Motor neuron (in vitro differentiated cells): Measurements from ENCODE around the gene SHCBP1L. TPM values are rescaled to one million over a fixed set of nuclear protein-coding genes. Genes with fewer than 3 reads are reported as not detected.

Source experiments
- ATAC-seq, 8 experiments: fragments of 200-7000 bp; cut with Tn5 transposase; replicated peaks in 6 of 8; 2 replicates each; pipeline ENCODE4 v1.8.0; 2021; ENCODE audit warnings: mild to moderate bottlenecking in 8 of 8, moderate library complexity in 8 of 8
- H3K27ac ChIP-seq, 2 donors: fragments of 250-450 bp; sonication (Bioruptor Pico); 2 replicates each; pipeline ENCODE4 v1.9.0; 2021; ENCODE audit warnings: antibody characterized with exemption in 2 of 2, mild to moderate bottlenecking in 2 of 2, moderate library complexity in 1 of 2
- H3K4me1 ChIP-seq, 2 donors: fragments of 250-450 bp; sonication (Bioruptor Pico); replicated peaks in 1 of 2; 2 replicates each; pipeline ENCODE4 v1.6.1; 2021; ENCODE audit warnings: antibody characterized with exemption in 2 of 2, mild to moderate bottlenecking in 2 of 2, moderate library complexity in 1 of 2
- H3K4me3 ChIP-seq, 5 donors: fragments of 250-450 bp; sonication (Bioruptor Pico); 2 replicates each; pipeline ENCODE4 v1.9.0; 2021; ENCODE audit warnings: antibody characterized with exemption in 5 of 5, mild to moderate bottlenecking in 5 of 5, moderate library complexity in 4 of 5
- WGBS, 10 experiments: fragments of 450-650 bp; shearing (Covaris generic); methylation state at CpG; one replicate each; pipeline ENCODE4 v1.0.0; 2022; 5-methylcytosine and 5-hydroxymethylcytosine counted together
- in situ Hi-C, 9 experiments: fragments of 400-800 bp; cut with MboI; loops; one replicate each; pipeline ENCODE4 v1.15.0; 2021; ENCODE audit warnings: low sequenced_read_pairs in 9 of 9, low pct_unique_long_range_greater_than_20kb in 2 of 9; ENCODE audit not compliant: unreplicated experiment in 9 of 9
- total RNA-seq, 8 experiments: library from RNA; unstranded; fragments of 300-600 nt; gene quantifications; 2 replicates each; pipeline versions ENCODE4 v1.2.3 to v1.2.4, GENCODE V29; 2022

The SHCBP1L gene
- total RNA-seq = under 1 TPM in 1 of 8 experiments, not detected in 7; 0.47 TPM

GRCh38 chr1:182952677-182953444 is at the start of gene SHCBP1L:
Gene SHCBP1L, minus strand, starts transcription at chr1:182953166. Its CDS starts 33 bp downstream, at chr1:182953133.
- WGBS, 10 experiments = 0 to 99% (median 92%) methylated on average over 1 to 18 of the region's 79 CpGs; no CpG with 5 or more reads in 4 of the 10 experiments
- ATAC-seq = no peak
- Histone ChIP-seq H3K27ac (no peak within 1 kb of the TSS), H3K4me3 (no peak within 1 kb of the TSS), H3K4me1 (no peaks in the 10 kb centered on the region)
- in situ Hi-C loops = loop anchor here in 2 of 9 experiments (25.0 kb wide), 2 partner anchors 159 to 284 kb away; no protein-coding TSS in a partner anchor

GRCh38 chr1:183002267-183002666 is 49.3 kb upstream of the SHCBP1L start:
- in situ Hi-C loops = no loop called here
- no peak overlapping the region for H3K27ac ChIP-seq
- ATAC-seq = no peak
- no peak overlapping the region for H3K4me3 ChIP-seq
- H3K4me1 ChIP-seq = no peaks in the 10 kb centered on the region

- H3K4me1 ChIP-seq = no peaks in the 10 kb centered on the region
- peak in 1 of 8 experiments; percentile 31 for ATAC-seq
- H3K4me3 ChIP-seq = no peak overlapping the region
- in situ Hi-C loops = no loop called here
- WGBS, 10 experiments = 27 to 100% (median 85%) methylated on average over 1 to 4 of the region's 4 CpGs
- no peak overlapping the region for H3K27ac ChIP-seq
These were observed 47.4 kb upstream of the SHCBP1L start for GRCh38 chr1:183000167-183000962.

- ATAC-seq = no peak
- H3K4me1 ChIP-seq = no peaks in the 10 kb centered on the region
- no peak overlapping the region for H3K27ac ChIP-seq
- no peak overlapping the region for H3K4me3 ChIP-seq
- in situ Hi-C loops = no loop called here
These were observed 45.5 kb upstream of the SHCBP1L start for GRCh38 chr1:182998482-182998881.

GRCh38 chr1:182996816-182997215 is 43.9 kb upstream of the SHCBP1L start:
- in situ Hi-C loops = no loop called here
- 0 to 100% (median 70%) methylated on average over 1 of the region's 1 CpG; no CpG with 5 or more reads in 1 of the 10 experiments for WGBS, 10 experiments
- Histone ChIP-seq H3K4me3 (no peak overlapping the region), H3K4me1 (no peaks in the 10 kb centered on the region), H3K27ac (no peak overlapping the region)
- ATAC-seq = no peak

- Histone ChIP-seq H3K4me3 (no peak overlapping the region), H3K4me1 (no peaks in the 10 kb centered on the region), H3K27ac (no peak overlapping the region)
- in situ Hi-C loops = no loop called here
- WGBS, 10 experiments = 29 to 86% (median 71%) methylated on average over 1 to 4 of the region's 4 CpGs
- no peak for ATAC-seq
These were observed 42.9 kb upstream of the SHCBP1L start for GRCh38 chr1:182995894-182996293.

- Histone ChIP-seq H3K4me1 (no peaks in the 10 kb centered on the region), H3K4me3 (no peak overlapping the region), H3K27ac (no peak overlapping the region)
- in situ Hi-C loops = no loop called here
- ATAC-seq = no peak
These were observed 40.8 kb upstream of the SHCBP1L start for GRCh38 chr1:182993746-182994145.

- no peak for ATAC-seq
- Histone ChIP-seq H3K4me3 (no peak overlapping the region), H3K4me1 (no peaks in the 10 kb centered on the region), H3K27ac (no peak overlapping the region)
- WGBS, 10 experiments = 57 to 96% (median 84%) methylated on average over 1 to 6 of the region's 7 CpGs
- in situ Hi-C loops = no loop called here
These were observed 37.6 kb upstream of the SHCBP1L start for GRCh38 chr1:182990413-182991144.

GRCh38 chr1:182985876-182986275 is 32.9 kb upstream of the SHCBP1L start:
- in situ Hi-C loops = no loop called here
- Histone ChIP-seq H3K4me1 (no peaks in the 10 kb centered on the region), H3K4me3 (no peak overlapping the region), H3K27ac (no peak overlapping the region)
- 44 to 100% (median 94%) methylated on average over 1 of the region's 1 CpG for WGBS, 10 experiments
- no peak for ATAC-seq

- H3K4me3 ChIP-seq = no peak overlapping the region
- WGBS, 10 experiments = 100% methylated on average over 1 of the region's 1 CpG; no CpG with 5 or more reads in 4 of the 10 experiments
- H3K27ac ChIP-seq = no peak overlapping the region
- in situ Hi-C loops = no loop called here
- ATAC-seq = no peak
- H3K4me1 ChIP-seq = no peaks in the 10 kb centered on the region
These were observed 31.7 kb upstream of the SHCBP1L start for GRCh38 chr1:182984621-182985020.

- no peak overlapping the region for H3K27ac ChIP-seq
- H3K4me3 ChIP-seq = no peak overlapping the region
- peak in 2 of 8 experiments; percentile 40 to 80 for ATAC-seq
- H3K4me1 ChIP-seq = no peaks in the 10 kb centered on the region
- 56 to 100% (median 91%) methylated on average over 1 to 7 of the region's 7 CpGs for WGBS, 10 experiments
- in situ Hi-C loops = no loop called here
These were observed 31.2 kb upstream of the SHCBP1L start for GRCh38 chr1:182984138-182984537.

- in situ Hi-C loops = no loop called here
- Histone ChIP-seq H3K27ac (no peak overlapping the region), H3K4me1 (no peaks in the 10 kb centered on the region), H3K4me3 (no peak overlapping the region)
- ATAC-seq = peak in 2 of 8 experiments; percentile 38 to 60
- WGBS, 10 experiments = 44 to 95% (median 91%) methylated on average over 2 to 6 of the region's 6 CpGs
These were observed 25.3 kb upstream of the SHCBP1L start for GRCh38 chr1:182978151-182978853.

GRCh38 chr1:182977480-182977879 is 24.5 kb upstream of the SHCBP1L start:
- Histone ChIP-seq H3K4me3 (no peak overlapping the region), H3K4me1 (no peaks in the 10 kb centered on the region), H3K27ac (no peak overlapping the region)
- in situ Hi-C loops = no loop called here
- WGBS, 10 experiments = 75 to 100% (median 94%) methylated on average over 1 to 2 of the region's 2 CpGs
- no peak for ATAC-seq
